NCI-H446 (cell line): Measurements from ENCODE around the gene ANKRD40CL.

Experiments used
- DNase-seq, 2 experiments: peaks; one replicate each; lab custom pipeline; 2025; lab: John Stamatoyannopoulos, UW

ANKRD40CL gene

DNA sequence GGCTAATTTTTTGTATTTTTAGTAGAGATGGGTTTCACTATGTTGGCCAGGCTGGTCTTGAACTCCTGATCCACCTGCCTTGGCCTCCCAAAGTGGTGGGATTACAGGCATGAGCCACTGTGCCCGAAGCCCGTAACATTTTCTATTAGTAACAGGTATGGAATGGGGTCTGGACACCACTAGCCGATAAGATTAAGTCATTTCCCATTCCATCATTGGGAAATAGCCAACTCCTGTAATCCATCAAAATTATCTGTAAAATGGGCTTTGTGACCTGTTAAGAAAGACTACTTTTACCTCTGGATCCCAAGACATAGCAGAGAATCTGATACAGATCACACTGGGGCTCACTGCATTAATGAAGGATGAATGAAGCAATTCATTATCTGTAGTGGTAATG is 51.8 kb downstream of the ANKRD40CL start:
- no peak for DNase-seq

DNA sequence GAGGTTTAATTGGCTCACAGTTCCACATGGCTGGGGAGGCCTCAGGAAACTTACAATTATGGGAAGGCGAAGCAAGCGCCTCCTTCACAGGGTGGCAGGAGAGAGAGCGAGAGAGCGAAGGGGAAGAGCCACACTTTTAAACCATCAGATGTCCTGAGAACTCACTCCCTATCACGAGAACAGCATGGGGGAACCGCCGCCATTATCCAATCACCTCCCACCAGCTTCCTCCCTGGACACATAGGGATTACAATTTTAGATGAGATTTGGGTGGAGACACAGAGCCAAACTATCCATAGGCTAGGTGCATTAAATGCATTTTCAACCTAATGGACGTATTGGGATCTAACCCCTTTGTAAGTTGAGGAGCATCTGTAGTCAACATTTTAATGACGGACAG is 54.7 kb downstream of the ANKRD40CL start:
- no peak for DNase-seq
